HCT116 (cell line): ENCODE results near the gene SIDT1. TPM values are rescaled to one million over a fixed set of nuclear protein-coding genes. Genes with fewer than 3 reads are reported as not detected.

ENCODE experiments used
- ATAC-seq: fragments of 200-7000 bp; cut with Tn5 transposase; 2 replicates; pipeline ENCODE4 v1.9.1; 2020; ENCODE audit warnings: mild to moderate bottlenecking, moderate library complexity
- BruUV-seq: library from RNA; stranded (reverse); fragments of 400-500 nt; replicated peaks from 2 replicates; lab custom pipeline; 2021; lab: Mats Ljungman, UMichigan
- CTCF ChIA-PET: fragments of 300-600 bp; sonication (Branson Sonifier 250); formaldehyde crosslinking; loops from one replicate; lab custom pipeline; 2021; ENCODE audit warnings: antibody characterized with exemption; lab: Charles Lee
- POLR2A ChIA-PET: fragments of 300-600, 350-600 bp; sonication (Branson Sonifier 250); formaldehyde crosslinking; loops from one replicate; lab custom pipeline; 2021; ENCODE audit warnings: antibody characterized with exemption; lab: Charles Lee
- RAD21 ChIA-PET, 2 experiments: fragments of 300-600 bp; sonication (Branson Sonifier 250); formaldehyde crosslinking; loops; one replicate each; lab custom pipeline; 2023; ENCODE audit warnings: low total read pairs in 2 of 2; ENCODE audit not compliant: uncharacterized antibody in 2 of 2, unreplicated experiment in 2 of 2, low non-redundant PET in 1 of 2; lab: Charles Lee
- DNase-seq: peaks from one replicate; pipeline ENCODE4 v3.0.0-alpha.2; 2010; ENCODE audit warnings: low read depth, low spot score
- H2AFZ ChIP-seq: fragments of 200-600 bp; shearing (Covaris generic), sonication (generic); 2 replicates; pipeline ENCODE4 v1.6.1; 2017; ENCODE audit warnings: low read depth, mixed run types, mixed read lengths, antibody characterized with exemption, low read length; ENCODE audit not compliant: poor library complexity, severe bottlenecking
- H3K27ac ChIP-seq: 2 replicates; pipeline ENCODE4 v1.5.1; 2012; ENCODE audit warnings: low read depth, low read length
- H3K27me3 ChIP-seq: fragments of 200-600 bp; sonication (generic); 2 replicates; pipeline ENCODE4 v1.6.1; 2016; ENCODE audit warnings: mixed run types, low read length, mixed read lengths; ENCODE audit not compliant: insufficient read depth
- H3K36me3 ChIP-seq, 2 experiments: fragments of 200-500 bp in 1 of 2; fragments of 200-600 bp in 1 of 2; sonication (Bioruptor generic) in 1 of 2; sonication (generic) in 1 of 2; 2 replicates each; pipeline versions ENCODE4 v1.5.1 to v1.6.1; 2014 to 2016; ENCODE audit warnings: low read length in 2 of 2, inconsistent platforms in 1 of 2, mixed read lengths in 1 of 2, mixed run types in 1 of 2; ENCODE audit not compliant: insufficient read depth in 2 of 2, control insufficient read depth in 1 of 2
- H3K4me1 ChIP-seq, 2 experiments: fragments of 200-600 bp in 1 of 2; sonication (generic) in 1 of 2; 2 replicates each; pipeline versions ENCODE4 v1.5.1 to v1.6.1; 2012 to 2017; ENCODE audit warnings: low read length in 2 of 2, inconsistent platforms in 1 of 2, mild to moderate bottlenecking in 1 of 2, mixed read lengths in 1 of 2, mixed run types in 1 of 2, moderate library complexity in 1 of 2; ENCODE audit not compliant: insufficient read depth in 2 of 2, control insufficient read depth in 1 of 2
- H3K4me2 ChIP-seq: fragments of 200-600 bp; sonication (generic); 2 replicates; pipeline ENCODE4 v1.6.1; 2017; ENCODE audit warnings: mixed run types, low read length, mixed read lengths
- H3K4me3 ChIP-seq, 2 experiments: fragments of 200-600 bp in 1 of 2; sonication (generic) in 1 of 2; replicated peaks in 1 of 2; 2 replicates each; pipeline ENCODE4 v1.5.1; 2011 to 2016; ENCODE audit warnings: low read length in 2 of 2, control low read depth in 1 of 2, low read depth in 1 of 2, mild to moderate bottlenecking in 1 of 2, mixed read lengths in 1 of 2, mixed run types in 1 of 2
- H3K79me2 ChIP-seq: fragments of 200-600 bp; sonication (generic); 2 replicates; pipeline ENCODE4 v1.6.1; 2017; ENCODE audit warnings: mild to moderate bottlenecking, mixed run types, low read length, moderate library complexity, mixed read lengths; ENCODE audit not compliant: insufficient read depth
- H3K9ac ChIP-seq: fragments of 200-600 bp; sonication (generic); 2 replicates; pipeline ENCODE4 v1.6.1; 2016; ENCODE audit warnings: low read length, mixed read lengths
- H3K9me2 ChIP-seq: fragments of 200-600 bp; sonication (generic), shearing (Covaris generic); 2 replicates; pipeline ENCODE4 v1.6.1; 2017; ENCODE audit warnings: mixed run types, mild to moderate bottlenecking, moderate library complexity; ENCODE audit not compliant: insufficient read depth
- H3K9me3 ChIP-seq, 2 experiments: fragments of 200-500 bp in 1 of 2; fragments of 200-600 bp in 1 of 2; sonication (Bioruptor generic) in 1 of 2; sonication (generic) in 1 of 2; 2 replicates each; pipeline ENCODE4 v1.6.1; 2014 to 2017; ENCODE audit warnings: low read length in 2 of 2, mixed read lengths in 2 of 2, inconsistent platforms in 1 of 2, low read depth in 1 of 2, mild to moderate bottlenecking in 1 of 2, mixed run types in 1 of 2, moderate library complexity in 1 of 2; ENCODE audit not compliant: control insufficient read depth in 1 of 2, insufficient read depth in 1 of 2
- H4K20me1 ChIP-seq: fragments of 200-600 bp; sonication (generic), shearing (Covaris generic); 2 replicates; pipeline ENCODE4 v1.6.1; 2017; ENCODE audit warnings: mixed run types, mild to moderate bottlenecking, moderate library complexity; ENCODE audit not compliant: insufficient read depth
- ATF3 ChIP-seq: IDR thresholded peaks from 2 replicates; pipeline ENCODE4 v1.6.1; 2012
- CEBPB ChIP-seq: IDR thresholded peaks from 2 replicates; pipeline ENCODE4 v1.6.1; 2012; ENCODE audit warnings: low read depth
- CTCF ChIP-seq, 3 experiments: fragments of 200-600 bp in 1 of 3; sonication (generic) in 1 of 3; IDR thresholded peaks in 2 of 3; conservative IDR thresholded peaks in 1 of 3; 2 replicates each; pipeline ENCODE4 v1.5.1; 2012 to 2017; ENCODE audit warnings: low read depth in 2 of 3, low read length in 2 of 3, antibody characterized with exemption in 1 of 3, borderline replicate concordance in 1 of 3, control low read depth in 1 of 3, mild to moderate bottlenecking in 1 of 3, mixed read lengths in 1 of 3, mixed run types in 1 of 3, moderate library complexity in 1 of 3; ENCODE audit not compliant: insufficient read depth in 1 of 3
- EGR1 ChIP-seq: IDR thresholded peaks from 2 replicates; pipeline ENCODE4 v1.6.1; 2012; ENCODE audit warnings: low read depth
- ELF1 ChIP-seq: IDR thresholded peaks from 2 replicates; pipeline ENCODE4 v1.6.1; 2012; ENCODE audit warnings: low read depth, borderline replicate concordance
- EZH2 ChIP-seq: fragments of 200-600 bp; sonication (generic); IDR thresholded peaks from 2 replicates; pipeline ENCODE4 v1.6.1; 2017; ENCODE audit warnings: antibody characterized with exemption, mixed run types
- FOSL1 ChIP-seq: IDR thresholded peaks from 2 replicates; pipeline ENCODE4 v1.6.1; 2012; ENCODE audit warnings: low read depth
- MAX ChIP-seq: IDR thresholded peaks from 2 replicates; pipeline ENCODE4 v1.6.1; 2012
- POLR2A ChIP-seq: IDR thresholded peaks from 2 replicates; pipeline ENCODE4 v1.7.0; 2011; ENCODE audit warnings: borderline replicate concordance; ENCODE audit not compliant: insufficient read depth, insufficient read length; ENCODE audit errors: extremely low read depth
- POLR2AphosphoS5 ChIP-seq: IDR thresholded peaks from 2 replicates; pipeline ENCODE4 v1.6.1; 2011; ENCODE audit warnings: mild to moderate bottlenecking, low read depth, low read length, moderate library complexity
- RAD21 ChIP-seq: IDR thresholded peaks from 2 replicates; pipeline ENCODE4 v1.6.1; 2012; ENCODE audit warnings: low read depth, mild to moderate bottlenecking
- SIN3A ChIP-seq: IDR thresholded peaks from 2 replicates; pipeline ENCODE4 v1.6.1; 2012; ENCODE audit warnings: low read depth
- SRF ChIP-seq: IDR thresholded peaks from 2 replicates; pipeline ENCODE4 v1.6.1; 2012; ENCODE audit warnings: low read depth
- TCF7L2 ChIP-seq: IDR thresholded peaks from 2 replicates; pipeline ENCODE4 v1.7.0; 2011; ENCODE audit warnings: borderline replicate concordance, inconsistent platforms; ENCODE audit not compliant: insufficient read depth, insufficient read length; ENCODE audit errors: extremely low read depth
- YY1 ChIP-seq: IDR thresholded peaks from 2 replicates; pipeline ENCODE4 v1.6.1; 2011; ENCODE audit warnings: low read length, low read depth, moderate library complexity, mild to moderate bottlenecking; ENCODE audit not compliant: insufficient replicate concordance; ENCODE audit errors: extremely low read depth
- ZBTB33 ChIP-seq: IDR thresholded peaks from 2 replicates; pipeline ENCODE4 v1.6.1; 2011; ENCODE audit warnings: mild to moderate bottlenecking, low read length, moderate library complexity; ENCODE audit not compliant: insufficient replicate concordance; ENCODE audit errors: extremely low read depth
- ZFX ChIP-seq: fragments of 450-650 bp; IDR thresholded peaks from 2 replicates; pipeline ENCODE4 v1.6.1; 2017
- ZNF274 ChIP-seq: fragments of 200-500 bp; sonication (Bioruptor generic); IDR thresholded peaks from 2 replicates; pipeline ENCODE4 v1.6.1; 2014; ENCODE audit warnings: mild to moderate bottlenecking, low read depth, low read length, inconsistent platforms
- intact Hi-C: fragments of 100-400 bp; cut with micrococcal nuclease; formaldehyde crosslinking; loops from 2 replicates; pipeline ENCODE4 v1.10.0; 2022
- total RNA-seq: library from RNA; stranded (reverse); gene quantifications from one replicate; pipeline ENCODE4 v1.2.1, GENCODE V29; 2021; ENCODE audit not compliant: unreplicated experiment

The SIDT1 gene
- total RNA-seq, 1 experiment from 2014 or later: not detected

- no peaks in the 10 kb centered on the region for H3K36me3 ChIP-seq
- POLR2A ChIA-PET: no interaction called here
- intact Hi-C loops: no loop called here
- H3K79me2 ChIP-seq: no peaks in the 10 kb centered on the region
- H3K4me2 ChIP-seq: no peak overlapping the region
- no peaks in the 10 kb centered on the region for H3K9me2 ChIP-seq
- H3K9me3 ChIP-seq: no peaks in the 10 kb centered on the region
- DNase-seq (no peak), ATAC-seq (no peak)
- no peaks in the 10 kb centered on the region for H4K20me1 ChIP-seq
- RAD21 ChIA-PET: no interaction called here
- TF ChIP-seq CTCF (IDR thresholded peaks at IDR 0.05 in 2 of 3, conservative IDR thresholded peaks at IDR 0.05 in 1 of 3; ENCODE audit: borderline replicate concordance in 1 of 3, insufficient read depth in 1 of 3, low read depth in 2 of 3, low read length in 2 of 3) (no peak), FOSL1 (no peak), SIN3A (no peak), POLR2AphosphoS5 (no peak), RAD21 (no peak), EGR1 (no peak), CEBPB (no peak), ZNF274 (no peak), ZFX (no peak), ELF1 (no peak), TCF7L2 (no peak), MAX (no peak), SRF (no peak), ATF3 (no peak), YY1 (no peak), ZBTB33 (no peak), EZH2 (no peak), POLR2A (no peak)
- BruUV-seq: no TSS peak
- no peaks in the 10 kb centered on the region for H3K4me1 ChIP-seq
- H2AFZ ChIP-seq: no peak overlapping the region
- no peak overlapping the region for H3K4me3 ChIP-seq
- no peak overlapping the region for H3K9ac ChIP-seq
- H3K27ac ChIP-seq: no peak overlapping the region
- CTCF ChIA-PET: interaction anchor here (2.0 kb wide), 1 partner anchor 11 kb away, joined by 6 read pairs; no protein-coding TSS in a partner anchor
- no peaks in the 10 kb centered on the region for H3K27me3 ChIP-seq
These were observed 56.5 kb downstream of the SIDT1 start for GRCh38 chr3:113588806-113589205.
